Stimulated activated CD4-positive, alpha-beta T cell treated with anti-CD3 and anti-CD28 coated beads, TNF-alpha, amount 100 ng/mL, for 24 hours (primary cell): ENCODE measurements around the gene SCAND1.
"Not testable (repeated sequence)": the region's sequence is repeated elsewhere in the genome, so short reads cannot be mapped to it uniquely, and the experiment has no call there.

Source experiments
- DNase-seq, 3 experiments: peaks; one replicate each; pipeline ENCODE4 v3.0.0-alpha.2; 2020; ENCODE audit warnings: low read depth in 3 of 3

The SCAND1 gene

DNA sequence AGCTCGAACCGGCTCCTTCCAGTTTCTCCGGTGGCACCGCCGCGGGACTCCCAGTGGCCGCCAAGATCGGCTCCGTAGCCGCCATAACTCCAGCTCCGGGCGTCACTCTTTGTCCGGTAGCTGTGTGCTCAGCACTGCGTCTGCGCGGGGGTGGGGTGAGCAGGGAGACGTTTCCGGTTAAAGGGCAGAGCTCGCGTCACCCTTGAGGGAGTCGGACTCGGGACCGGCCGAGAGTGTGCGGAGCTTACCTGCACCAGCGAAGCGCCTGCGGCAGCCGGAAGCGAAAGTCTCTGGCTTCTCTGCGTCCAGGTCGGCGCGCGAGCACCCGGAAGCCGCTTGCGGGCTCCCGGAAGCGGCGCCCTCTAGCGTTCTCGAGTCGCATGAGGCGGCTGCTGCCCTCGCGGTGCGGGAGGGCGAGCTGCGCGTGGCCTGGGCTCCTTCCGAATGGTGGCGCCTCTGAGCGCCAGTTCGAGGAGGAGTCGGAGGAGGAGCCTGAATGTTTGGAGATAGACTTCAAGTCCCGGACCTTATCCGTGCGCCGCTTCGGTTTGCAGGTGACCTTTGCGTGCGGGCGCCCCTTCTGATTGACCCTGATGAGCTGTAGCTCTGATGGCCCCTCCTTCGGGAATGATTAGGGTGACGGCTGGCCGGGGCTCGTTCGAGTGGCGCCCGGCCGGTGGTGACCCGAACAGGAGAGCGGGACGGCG, at the start of gene SCAND1:
TSS of gene SCAND1 (minus strand) at position 303 of the 707 bp plus-strand sequence. CDS start at position 85, 218 bp downstream.
- peak; percentile 93 to 98 (median 95) for DNase-seq

DNA sequence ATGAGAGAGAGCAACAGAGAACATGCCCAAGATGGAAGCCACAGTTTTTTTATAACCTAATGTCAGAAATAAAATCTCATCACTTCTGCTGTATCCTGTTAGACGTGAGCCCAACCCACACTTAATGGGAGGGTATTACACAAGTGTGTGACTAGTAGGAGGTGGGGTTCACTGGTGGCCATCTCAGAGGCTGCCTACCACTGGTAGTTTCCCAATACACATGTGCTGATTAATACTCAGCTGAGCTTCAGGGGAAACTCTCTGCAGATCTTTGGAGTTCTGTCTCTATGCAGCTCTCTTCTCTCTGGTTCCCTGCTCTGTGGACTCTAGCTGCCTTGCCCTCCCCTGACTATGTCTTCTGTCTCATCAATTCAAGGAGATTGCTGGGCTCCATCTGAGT, 49.7 kb upstream of the SCAND1 start:
- DNase-seq = no peak

DNA sequence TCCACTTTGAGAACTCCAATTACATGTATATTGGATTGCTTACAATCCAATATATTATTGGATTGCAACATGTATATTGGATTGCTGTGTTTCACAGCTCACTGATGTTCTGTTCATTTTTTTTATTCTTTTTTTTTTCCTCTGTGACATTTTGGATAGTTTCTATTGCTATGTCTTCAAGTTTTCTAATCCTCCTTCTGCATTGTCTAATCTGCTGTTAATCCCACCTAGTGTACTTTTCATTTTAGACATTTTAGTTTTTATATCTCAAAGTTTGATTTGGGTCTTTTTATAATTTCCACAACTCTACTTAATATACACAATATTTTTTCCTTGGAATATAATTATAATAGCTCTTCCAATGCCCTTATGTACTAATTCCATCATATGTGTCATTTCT, 48.6 kb upstream of the SCAND1 start:
- no peak for DNase-seq

DNA sequence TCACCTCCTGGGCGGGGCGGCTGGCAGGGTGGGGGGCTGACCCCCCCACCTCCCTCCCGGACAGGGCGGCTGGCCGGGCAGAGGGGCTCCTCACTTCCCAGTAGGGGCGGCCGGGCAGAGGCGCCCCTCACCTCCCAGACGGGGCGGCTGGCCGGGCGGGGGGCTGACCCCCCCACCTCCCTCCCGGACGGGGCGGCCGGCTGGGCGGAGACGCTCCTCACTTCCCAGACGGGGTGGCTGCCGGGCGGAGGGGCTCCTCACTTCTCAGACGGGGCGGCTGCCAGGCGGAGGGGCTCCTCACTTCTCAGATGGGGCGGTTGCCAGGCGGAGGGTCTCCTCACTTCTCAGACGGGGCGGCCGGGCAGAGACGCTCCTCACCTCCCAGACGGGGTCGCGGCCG, 47.0 kb upstream of the SCAND1 start:
- not testable (repeated sequence) for DNase-seq

DNA sequence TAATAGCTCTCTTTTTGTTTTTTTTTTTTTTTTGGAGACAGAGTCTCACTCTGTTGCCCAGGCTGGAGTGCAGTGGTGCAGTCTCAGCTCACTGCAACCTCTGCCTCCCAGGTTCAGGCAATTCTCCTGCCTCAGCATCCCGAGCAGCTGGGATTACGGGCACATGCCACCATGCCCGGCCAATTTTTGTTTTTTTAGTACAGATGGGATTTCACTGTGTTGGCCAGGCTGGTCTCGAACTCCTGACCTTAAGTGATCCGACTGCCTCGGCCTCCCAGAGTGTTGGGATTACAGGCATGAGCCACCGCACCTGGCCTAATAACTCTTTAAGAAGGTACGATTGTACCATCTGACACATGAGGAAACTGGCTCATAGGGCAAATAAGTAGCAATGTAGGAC, 42.2 kb upstream of the SCAND1 start:
- not testable (repeated sequence) for DNase-seq

- peak; percentile 56 to 76 (median 61) for DNase-seq
These were observed 40.7 kb upstream of the SCAND1 start for GRCh38 chr20:35994994-35995453.

GRCh38 chr20:35992713-35993335, 38.5 kb upstream of the SCAND1 start:
- DNase-seq = peak; percentile 7 to 24 (median 16)

DNA sequence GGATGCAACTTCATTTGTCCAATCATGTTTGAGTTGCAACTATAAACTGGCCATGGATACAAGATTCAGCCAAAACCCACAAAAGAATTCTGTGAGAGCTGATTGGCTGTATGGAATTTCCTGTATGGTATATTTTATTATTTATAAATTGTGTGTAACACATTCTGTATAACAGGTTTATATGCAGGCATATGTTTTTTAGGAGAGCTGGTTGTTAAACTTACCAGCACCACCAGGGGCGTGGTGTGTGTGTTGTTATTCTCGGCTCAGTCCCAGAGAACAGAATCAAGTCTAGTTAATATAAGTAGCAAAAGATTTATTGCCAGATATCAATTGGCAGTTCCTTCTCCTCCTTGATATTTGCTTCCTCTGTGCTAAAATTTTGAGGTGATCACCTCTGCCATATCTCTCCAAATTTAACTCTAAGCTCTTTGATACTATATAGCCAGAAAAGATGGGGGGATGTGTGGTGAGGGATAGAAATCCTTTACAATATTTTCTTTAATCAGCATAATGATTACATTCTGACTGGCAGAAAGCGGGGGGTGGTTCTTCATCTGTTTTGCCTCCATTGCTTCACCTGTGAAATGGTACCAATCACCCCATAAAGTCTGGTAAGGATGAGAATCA, 37.0 kb upstream of the SCAND1 start:
- DNase-seq = no peak

DNA sequence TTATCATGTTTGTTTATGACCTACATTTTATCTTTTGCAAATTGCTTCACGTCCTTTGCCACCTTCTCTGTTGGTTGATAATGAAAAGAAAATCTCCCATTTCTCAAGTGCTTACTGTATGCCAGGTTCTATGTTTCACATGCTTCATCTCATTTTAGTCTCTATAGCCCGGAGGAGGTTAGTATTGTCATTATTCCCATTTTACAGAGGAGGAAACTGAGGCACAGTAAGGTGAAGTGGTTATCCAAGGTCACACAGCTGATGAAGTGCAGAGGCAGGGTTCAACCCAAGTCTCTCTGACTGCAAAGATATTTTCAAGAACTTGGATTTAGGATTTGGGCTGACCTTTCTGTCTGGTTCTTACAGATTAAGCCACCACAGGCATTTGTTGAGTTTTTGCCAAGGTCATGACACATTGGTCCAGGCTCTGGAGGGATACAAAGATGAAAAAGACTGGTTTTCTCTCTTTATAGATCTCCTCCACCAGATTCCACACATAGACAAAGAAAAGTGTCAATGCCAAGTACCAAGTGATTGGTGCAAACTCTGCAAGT, 34.7 kb upstream of the SCAND1 start:
- no peak for DNase-seq

- no peak for DNase-seq
These were observed 31.5 kb upstream of the SCAND1 start for GRCh38 chr20:35985806-35986205.

GRCh38 chr20:35984382-35984781, 30.1 kb upstream of the SCAND1 start:
- DNase-seq = no peak

GRCh38 chr20:35981969-35982368, 27.7 kb upstream of the SCAND1 start:
- no peak for DNase-seq

DNA sequence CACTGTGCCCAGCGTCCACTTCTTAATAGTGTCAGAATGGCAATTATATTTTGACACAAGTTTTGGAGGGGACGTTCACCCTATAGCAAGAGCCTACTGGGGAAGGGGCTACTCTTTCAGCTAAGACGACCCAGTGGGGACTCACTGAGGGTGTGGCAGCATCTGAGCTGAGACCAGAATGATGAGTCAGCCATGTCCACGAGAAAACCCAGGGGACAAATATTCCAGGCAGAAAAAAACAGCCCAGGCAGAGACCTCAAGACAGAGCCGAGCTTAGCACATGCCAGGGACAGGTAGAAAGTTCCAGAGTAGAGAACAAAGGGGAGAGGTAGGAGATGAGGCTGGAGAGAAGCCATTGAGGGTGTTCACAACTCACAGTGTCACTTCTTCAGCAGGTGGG, 25.2 kb upstream of the SCAND1 start:
- no peak for DNase-seq

DNA sequence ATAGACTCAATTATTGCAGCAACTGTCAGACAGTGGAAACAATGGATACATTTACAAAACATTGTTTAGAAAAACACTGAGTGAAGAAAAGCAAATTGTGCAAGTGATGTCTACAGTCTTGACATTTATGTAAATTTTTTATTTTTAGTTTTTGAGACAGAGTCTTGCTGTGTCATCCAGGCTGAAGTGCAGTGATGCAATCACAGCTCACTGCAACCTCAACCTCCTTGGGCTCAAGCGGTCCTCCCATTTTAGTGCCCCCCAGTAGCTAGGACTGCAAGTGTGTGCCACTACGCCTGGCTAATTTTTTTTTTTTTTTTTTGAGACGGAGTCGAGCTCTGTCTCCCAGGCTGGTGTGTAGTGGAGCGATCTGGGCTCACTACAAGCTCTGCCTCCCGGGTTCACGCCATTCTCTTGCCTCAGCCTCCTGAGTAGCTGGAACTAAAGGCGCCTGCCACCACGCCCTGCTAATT, 23.8 kb upstream of the SCAND1 start:
- no peak for DNase-seq

DNA sequence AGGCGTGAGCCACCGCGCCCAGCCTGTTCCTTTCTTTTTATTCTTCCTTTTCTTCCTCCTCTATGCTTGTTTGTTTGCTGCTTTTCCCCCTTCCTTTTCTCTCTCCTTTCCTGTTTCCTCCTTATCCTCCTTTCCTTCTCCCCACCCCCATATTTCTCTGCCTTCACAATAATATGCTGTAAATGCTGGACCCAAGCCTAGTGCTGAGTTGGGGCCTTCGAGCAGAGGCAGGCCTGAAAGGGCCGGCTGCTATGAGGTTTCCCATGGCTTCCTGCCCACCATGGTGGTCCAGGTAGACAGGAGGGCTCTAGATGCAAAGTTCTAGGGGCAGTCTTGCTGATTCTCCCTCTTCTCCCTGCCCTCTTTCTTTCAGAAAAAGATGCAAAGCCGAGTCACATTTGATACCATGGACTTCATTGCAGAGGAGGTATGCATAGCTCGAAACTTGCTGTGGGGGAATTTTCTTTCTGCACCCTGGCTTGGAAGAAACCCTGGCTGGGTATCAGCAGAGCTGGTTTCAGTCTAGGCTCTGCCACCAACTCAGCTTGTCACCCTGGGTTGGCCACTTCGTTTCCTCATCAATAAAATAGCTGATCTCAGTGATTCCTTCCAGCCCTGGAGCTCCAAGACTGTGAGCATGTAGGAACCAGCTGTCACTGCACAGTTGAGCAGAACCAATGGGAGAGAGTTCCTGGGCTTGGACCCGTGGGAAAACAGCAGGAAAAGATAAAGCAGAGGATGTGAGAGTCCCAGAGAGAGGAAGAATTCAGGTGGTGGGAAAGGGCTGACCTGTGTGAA, 21.5 kb upstream of the SCAND1 start:
- no peak for DNase-seq

- DNase-seq = no peak
These were observed 20.0 kb upstream of the SCAND1 start for GRCh38 chr20:35974256-35974655.

DNA sequence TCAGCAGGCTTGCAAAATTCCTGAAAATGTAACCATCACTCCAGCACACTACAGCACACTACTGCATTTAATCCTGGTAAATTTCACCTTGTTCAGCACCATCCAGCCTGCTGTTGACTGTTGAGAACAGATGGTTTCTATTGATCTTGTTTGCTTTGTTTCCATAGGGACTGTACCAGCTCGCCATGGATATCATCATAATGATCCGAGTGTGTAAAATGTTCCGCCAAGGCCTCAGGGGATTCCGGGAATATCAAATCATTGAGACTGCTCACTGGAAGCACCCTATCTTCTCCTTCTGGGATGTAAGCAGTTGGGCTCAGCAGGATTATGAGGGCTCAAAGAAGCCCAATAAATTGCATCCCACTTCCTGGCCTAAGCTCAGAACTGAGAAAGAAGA, 18.2 kb upstream of the SCAND1 start:
- no peak for DNase-seq

GRCh38 chr20:35971981-35972380, 17.7 kb upstream of the SCAND1 start:
- no peak for DNase-seq

DNA sequence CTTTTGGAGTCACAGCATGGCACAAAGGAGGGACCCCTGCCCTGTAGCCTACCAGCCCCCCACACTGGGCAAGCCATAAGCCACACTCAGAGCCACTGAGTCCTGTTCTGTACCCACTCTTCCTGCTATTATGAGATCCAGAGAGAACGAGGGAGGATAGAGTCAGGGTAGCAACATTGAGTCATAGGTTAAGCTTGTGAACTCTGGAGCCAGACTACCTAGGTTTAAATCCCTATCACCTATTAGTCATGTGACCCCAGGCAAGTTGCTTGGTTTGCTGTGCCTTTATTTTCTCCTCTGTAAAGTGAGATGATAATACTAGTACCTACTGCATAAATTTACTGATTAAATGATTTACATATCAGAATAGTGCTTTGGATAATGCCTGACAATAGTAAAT, 14.6 kb upstream of the SCAND1 start:
- DNase-seq = no peak

DNA sequence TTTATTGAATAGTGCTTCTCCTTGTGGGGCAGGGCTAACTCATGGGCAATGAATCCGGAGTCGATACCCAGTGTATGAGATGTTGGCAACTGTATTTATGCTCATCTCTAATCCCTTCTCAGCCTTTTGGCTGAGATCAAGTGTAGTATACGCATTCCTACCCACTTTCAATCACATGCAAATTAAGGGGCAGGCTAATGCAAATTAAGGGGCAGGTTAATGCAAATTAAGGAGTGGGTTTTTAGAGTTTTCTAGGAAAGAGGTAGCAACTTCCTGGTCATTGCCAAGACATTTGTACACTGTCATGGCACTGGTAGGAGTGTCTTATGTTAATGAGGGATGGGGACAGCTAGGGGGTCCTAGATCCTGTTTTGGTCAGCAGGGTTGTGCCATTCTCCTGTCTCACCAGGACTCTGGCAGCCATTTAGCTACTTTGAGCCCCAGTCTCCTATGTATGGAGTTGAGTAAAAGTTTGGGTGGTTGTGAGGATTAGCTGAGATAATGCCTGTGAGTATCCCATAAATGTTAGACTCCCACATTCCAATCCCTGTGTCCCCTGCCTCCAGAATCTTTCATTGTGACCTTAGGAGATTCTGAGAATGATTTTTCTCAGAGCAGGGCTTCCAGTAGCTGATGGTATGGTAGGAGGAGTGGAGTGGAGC, 13.8 kb upstream of the SCAND1 start, which contains the start of gene CNBD2:
TSS of gene CNBD2 (plus strand) at position 612 of the 662 bp plus-strand sequence. CDS start 173 bp downstream, outside the sequence.
- DNase-seq = no peak

DNA sequence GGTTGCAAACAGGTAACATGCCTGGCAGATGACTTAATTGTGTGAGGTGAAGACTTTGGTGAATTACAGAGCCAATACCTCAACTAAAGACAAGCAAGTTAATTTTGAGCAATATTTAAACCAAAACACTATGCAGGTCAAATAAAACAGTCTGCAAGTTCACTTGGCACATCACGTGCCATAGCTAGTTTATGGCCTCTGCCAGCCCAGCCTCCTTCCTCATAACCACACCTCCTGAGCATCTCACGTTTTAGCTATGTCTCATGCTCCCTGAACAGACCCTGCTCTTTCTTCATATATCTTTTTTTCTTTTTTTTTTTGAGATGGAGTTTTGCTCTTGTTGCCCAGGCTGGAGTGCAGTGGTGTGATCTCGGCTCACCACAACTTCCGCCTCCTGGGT, 9.6 kb upstream of the SCAND1 start:
- DNase-seq = no peak
